OCI-LY3 (cell line): ENCODE measurements around the gene ZNF407.

ENCODE experiments used
- EZH2phosphoT487 ChIP-seq: fragments of 200-600 bp; shearing (Covaris generic); IDR thresholded peaks from 2 replicates; pipeline ENCODE4 v1.6.1; 2018; ENCODE audit warnings: antibody characterized with exemption, mixed run types, low read depth
- TF ChIP-seq, protein P1 (sequence below): fragments of 200-600, 300-600 bp; sonication (generic); IDR thresholded peaks from 2 replicates; pipeline ENCODE4 v1.5.1; 2014; ENCODE audit warnings: antibody characterized with exemption, low read length, low read depth

DNA sequence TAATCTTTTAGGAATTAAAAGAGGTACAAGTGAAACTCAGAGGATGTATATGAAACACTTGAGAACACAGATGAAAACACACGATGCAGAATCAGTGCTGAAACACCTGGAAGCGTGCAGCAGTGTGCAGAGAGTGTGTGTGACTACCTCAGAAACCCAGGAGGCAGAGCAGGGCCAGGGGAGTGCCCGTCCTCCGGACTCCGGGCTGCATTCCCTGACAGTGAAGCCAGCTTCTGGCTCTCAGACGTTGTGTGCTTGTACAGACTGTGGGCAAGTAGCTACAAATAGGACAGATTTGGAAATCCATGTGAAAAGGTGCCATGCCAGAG lies 34.6 kb downstream of the ZNF407 start:
- TF ChIP-seq, protein P1, sequence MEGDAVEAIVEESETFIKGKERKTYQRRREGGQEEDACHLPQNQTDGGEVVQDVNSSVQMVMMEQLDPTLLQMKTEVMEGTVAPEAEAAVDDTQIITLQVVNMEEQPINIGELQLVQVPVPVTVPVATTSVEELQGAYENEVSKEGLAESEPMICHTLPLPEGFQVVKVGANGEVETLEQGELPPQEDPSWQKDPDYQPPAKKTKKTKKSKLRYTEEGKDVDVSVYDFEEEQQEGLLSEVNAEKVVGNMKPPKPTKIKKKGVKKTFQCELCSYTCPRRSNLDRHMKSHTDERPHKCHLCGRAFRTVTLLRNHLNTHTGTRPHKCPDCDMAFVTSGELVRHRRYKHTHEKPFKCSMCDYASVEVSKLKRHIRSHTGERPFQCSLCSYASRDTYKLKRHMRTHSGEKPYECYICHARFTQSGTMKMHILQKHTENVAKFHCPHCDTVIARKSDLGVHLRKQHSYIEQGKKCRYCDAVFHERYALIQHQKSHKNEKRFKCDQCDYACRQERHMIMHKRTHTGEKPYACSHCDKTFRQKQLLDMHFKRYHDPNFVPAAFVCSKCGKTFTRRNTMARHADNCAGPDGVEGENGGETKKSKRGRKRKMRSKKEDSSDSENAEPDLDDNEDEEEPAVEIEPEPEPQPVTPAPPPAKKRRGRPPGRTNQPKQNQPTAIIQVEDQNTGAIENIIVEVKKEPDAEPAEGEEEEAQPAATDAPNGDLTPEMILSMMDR = no peak
- no peak for TF ChIP-seq EZH2phosphoT487
